NCI-H82 treated with DMSO at 0.1 percent for 48 hours (cell line): ENCODE results near the gene C19orf67.

Source experiments
- DNase-seq: peaks from one replicate; lab custom pipeline; 2025; ENCODE audit not compliant: unreplicated experiment; lab: John Stamatoyannopoulos, UW

The C19orf67 gene

DNA sequence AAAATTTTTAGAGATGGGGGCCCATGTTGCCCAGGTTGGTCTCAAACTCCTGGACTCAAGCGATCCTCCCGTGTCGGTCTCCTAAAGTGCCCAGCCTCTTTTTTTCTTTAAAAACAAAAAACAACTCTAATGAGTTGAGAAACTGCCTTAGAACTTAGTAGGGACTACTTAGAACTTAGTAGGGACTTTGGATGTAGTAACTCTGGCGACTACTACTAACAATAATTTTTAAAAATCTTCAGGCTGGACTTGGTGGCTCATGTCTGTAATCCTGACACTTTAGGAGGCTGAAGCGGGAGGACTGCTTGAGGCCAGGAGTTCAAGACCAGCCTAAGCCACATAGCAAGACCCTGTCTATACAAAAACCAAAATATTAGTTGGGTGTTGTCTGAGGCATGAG, 515 bp upstream of the C19orf67 start:
- DNase-seq = no peak

DNA sequence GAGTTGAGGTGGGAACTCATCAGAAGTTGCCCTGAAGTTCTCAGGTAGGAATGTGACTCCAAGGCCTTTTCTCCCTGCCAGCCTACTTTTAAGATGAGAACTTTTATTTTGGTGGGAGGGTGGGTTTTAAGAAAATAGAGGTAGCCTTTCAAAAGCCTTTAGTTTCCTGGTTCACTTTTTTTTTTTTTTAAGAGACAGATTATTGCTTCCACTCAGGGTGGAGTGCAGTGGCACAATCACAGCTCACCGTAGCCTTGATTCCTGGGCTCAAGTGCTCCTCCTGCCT, 3.0 kb downstream of the C19orf67 start:
- no peak for DNase-seq

DNA sequence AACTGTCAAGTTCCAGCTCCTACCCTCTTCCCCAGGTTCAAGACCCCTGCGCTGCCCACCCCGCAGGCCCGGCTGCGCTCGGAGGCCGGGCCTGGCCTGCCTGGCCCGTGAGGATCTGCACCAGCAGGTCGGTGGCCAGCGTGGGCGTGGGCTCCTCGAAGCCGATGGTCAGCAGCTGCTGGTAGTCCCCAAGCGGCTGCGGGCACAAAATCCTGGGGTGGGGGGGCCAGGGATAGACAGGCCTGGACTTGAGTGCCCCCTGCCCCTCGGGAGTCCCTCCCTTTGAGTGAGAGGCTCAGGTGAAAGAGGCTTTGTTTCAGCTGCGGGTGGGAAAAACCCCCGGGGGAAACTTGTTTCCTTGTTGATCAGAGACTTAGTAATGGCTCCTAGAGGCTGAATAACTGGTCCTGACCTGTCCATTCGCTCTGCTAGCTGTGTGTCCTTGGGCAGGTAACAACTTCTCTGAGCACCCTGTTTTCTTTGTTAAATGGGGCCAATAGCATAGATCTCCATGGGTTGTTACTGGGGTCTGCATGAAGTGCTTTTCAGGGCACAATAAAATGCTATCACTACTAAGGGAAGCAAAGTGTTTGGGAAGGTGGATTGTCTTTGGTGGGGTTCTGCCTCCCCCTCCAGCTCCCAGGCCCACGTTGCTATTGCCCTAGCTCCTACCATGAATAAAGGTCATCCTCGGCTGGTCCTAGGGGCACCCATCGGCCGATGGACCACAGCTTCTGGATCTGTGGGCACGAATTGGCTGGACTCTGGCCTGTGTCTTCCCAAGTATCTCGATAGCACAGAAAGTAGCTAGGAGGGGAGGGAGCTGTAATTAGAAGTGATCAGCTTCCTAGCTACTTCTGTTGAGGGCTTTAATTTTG, 3.5 kb downstream of the C19orf67 start:
- no peak for DNase-seq

DNA sequence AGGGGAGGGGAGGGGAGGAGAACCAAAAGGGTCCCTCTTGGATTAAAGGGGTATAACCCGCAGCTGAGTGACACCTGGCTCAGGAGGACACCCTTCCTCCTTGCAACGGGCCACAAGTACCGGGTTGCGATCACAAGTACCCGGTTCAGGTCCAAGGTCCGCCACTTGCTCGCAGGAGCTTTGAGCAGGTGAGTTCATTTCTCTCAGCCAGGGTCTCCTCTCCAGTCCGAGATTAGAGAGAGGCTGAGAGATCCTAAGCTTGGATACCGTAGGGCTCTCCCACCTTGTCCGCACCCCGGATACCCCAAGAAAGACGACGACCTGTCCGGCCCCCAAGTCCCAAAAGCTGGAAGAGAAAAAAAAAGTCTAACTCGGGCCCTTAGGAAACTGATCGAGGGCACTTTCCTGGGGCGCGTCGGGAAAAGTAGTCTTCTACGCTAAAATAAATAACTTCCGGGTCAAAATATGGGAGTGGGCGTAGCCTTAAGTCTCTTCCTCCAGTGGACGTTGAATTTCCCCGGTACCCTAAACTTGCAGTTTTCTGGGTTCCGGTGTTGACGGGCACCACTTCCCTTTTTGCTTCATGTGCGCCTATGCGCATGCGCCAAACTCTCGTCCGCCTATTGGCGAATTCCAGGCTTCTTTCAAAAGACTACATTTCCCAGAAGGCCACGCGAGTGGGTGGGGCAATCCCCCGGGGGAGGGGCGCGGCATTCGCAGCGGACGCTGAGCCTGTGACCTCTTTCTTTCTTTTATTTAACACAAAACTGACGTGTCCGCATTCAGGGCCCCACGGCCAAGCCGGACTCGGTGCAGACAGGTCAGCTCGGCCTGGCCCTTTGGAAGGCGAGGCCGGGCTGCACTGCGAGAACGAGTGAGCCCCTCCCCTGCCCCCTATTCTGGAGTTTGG, 4.4 kb downstream of the C19orf67 start:
- peak; percentile 99 for DNase-seq

DNA sequence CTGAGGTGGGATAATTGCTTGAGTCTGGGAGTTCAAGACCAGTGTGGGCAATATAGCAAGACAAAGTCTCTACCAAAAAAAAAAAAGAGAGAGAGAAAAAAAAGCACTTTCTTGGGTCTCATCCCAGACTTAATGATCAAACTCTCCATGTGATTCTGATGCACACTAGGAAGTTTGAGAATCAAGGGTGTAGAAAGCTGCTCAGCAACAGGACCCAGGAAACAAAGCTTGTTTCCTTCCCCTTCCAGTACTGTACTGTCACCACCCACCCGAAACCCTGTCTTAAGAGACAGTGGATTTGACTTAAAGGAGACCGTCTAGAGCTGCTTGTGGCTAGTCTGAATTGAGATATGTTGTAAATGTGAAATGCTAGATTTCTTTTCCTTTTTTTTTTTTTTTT, 7.2 kb downstream of the C19orf67 start:
- no peak for DNase-seq

DNA sequence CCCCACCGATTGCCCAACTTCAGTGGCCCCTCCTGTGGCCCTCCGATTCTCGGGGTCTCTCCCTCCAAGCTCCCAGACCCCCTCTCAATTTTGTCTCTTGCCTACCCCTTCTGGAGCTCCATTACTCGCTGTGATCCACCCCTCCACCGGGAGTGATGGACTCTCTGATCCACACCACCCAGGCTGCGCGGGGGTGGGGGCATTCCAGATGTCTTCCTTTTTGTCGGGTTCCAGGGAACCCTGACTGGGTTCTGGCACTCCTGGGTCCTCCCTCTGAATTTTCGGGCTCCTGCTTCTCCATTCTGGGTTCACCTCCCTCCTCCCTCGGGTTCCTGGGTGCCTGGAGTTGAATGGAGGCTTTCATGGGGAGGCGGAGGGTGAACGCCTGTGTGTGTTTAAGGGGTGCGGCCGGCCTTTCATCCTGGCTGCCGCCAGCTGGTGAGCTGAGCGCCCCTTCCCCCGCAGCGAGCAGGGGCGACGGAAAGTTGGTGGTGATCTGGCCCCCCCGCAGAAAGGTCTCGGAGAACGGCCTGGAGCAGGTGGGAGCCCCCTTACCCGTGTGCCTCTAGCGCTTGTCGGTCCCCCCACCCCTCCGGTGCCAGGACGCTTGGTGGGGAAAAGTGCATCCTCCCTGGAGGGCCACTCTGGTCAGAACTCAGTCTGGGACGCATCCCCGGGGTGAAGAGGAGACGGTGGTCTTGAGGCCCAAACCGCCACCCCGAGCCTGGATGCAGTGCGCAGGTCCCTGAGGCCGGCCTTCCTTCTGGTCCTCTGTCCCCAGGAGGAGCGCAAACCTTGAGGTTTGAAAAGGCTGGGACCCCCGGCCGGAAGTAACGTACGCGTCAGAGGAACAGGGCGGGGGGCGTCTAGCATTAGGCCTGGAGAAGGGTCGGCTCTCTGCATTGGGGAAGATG, 11.4 kb downstream of the C19orf67 start:
- no peak for DNase-seq

DNA sequence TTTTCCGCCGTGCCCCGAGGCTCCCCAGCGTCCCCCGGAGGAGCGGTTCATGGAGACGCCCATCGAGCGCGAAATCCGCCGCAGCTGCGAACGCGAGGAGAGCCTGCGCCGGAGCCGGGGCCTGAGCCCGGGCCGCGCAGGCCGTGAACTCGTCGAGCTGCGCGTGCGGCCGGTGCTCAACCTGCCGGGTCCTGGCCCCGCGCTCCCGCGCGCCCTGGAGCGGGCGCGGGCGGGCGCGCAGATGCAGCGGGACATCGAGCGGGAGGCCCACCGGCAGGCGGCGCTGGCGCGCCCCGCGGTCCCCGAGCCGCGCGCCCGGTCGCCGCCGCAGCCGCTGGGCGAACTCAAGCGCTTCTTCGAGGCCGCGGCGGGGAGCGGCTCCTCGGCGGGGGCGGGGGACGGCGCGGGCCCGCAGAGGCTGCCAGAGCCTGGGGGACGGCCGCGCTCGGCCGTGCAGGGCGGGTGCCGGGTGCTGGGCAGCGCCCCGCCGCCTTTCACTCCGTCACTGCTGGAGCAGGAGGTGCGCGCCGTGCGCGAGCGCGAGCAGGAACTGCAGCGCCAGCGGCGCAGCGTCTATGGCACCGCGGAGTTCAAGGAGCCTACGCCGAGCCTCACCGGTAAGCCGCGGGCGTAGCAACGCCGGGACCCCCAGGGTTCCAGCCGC, 12.2 kb downstream of the C19orf67 start:
- DNase-seq = no peak

DNA sequence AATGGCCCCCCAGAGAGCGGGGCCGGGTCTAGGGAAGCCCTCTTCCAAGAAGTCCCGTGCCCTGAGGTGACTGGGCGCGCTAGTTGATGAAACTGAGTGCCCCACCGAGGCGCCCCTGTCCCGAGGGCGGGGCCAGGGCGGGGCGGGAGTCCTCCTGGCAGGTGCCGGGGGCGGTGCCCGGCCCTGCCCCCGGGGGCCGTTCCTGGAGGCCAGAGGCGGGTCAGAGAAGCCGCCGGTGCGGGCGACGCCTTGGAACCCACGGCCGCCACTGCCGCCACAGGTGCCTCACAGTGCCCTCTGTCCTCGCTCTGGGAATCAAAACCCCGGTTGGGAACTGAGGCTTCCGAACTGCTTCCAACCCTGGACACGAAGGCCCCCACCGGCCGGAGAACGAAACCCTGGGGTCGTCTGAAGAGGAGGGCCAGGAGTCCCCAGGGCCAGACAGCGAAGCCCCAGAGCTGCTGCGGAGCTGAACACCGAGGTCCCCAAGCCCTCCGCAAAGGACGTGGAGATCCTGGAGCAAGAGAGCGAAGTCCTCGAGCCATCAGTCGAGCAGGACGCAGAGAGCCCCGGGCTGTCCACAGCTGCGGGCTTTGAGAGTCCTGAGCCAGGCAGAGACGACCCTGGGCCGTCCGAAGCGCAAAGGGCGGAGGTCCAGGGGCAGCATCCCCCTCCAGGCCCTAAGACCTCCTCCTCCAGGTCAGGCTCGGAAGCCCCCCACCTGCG, 12.9 kb downstream of the C19orf67 start, which contains the start of gene MISP3:
Gene MISP3, plus strand, starts transcription at position 252 of the 726 bp plus-strand sequence. CDS start 524 bp downstream, outside the sequence.
- DNase-seq = no peak

DNA sequence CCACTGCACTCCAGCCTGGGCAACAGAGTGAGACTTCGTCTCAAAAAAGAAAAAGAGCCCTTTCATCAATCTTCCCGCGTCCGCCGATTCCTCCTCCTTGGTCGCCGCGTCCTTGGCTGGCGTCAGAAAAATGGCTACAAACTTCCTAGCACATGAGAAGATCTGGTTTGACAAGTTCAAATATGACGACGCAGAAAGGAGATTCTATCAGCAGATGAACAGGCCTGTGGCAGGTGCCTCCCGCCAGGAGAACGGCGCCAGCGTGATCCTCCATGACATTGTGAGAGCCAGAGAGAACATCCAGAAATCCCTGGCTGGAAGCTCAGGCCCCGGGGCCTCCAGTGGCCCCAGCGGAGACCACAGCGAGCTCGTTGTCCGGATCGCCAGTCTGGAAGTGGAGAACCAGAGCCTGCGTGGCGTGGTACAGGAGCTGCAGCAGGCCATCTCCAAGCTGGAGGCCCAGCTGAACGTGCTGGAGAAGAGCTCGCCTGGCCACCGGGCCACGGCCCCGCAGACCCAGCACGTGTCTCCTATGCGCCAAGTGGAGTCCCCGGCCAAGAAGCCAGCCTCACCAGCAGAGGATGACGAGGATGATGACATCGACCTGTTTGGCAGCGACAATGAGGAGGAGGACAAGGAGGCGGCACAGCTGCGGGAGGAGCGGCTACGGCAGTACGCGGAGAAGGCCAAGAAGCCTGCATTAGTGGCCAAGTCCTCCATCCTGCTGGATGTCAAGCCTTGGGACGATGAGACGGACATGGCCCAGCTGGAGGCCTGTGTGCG, 15.1 kb downstream of the C19orf67 start:
- DNase-seq = no peak

DNA sequence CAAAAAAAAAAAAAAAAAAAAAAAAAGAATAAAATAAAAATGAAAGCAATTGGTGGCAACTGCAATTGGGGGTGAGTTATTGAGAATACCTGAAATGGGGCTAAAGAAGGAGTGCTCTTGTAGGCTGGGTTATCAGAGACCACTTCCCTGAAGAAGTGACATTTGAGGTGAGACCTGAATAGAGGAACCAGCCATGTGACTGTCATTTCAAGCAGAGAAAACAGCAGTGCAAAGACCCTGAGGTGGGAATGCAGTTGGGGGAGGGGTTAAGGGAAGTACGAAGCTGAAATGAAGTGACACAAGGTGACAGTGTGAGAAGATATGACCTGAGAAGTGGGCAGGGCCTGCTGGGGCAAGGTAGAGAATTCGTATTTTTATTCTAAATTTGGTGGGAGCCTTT, 19.4 kb downstream of the C19orf67 start:
- no peak for DNase-seq

DNA sequence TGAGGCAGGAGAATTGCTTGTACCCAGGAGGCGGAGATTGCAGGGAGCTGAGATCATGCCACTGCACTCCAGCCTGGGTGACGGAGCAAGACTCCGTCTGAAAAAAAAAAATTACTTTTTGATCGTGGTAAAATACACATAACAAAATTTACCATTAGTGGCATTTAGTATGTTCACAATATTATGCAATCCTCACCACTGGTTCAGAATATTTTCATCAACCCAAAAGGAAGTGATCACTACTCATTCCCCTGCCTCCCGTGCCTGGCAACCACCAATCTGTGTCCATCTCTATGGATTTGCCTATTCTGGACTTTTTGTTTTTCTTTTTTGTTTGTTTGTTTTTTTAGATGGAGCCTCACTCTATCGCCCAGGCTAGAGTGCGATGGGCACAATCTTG, 22.5 kb downstream of the C19orf67 start:
- DNase-seq = no peak

DNA sequence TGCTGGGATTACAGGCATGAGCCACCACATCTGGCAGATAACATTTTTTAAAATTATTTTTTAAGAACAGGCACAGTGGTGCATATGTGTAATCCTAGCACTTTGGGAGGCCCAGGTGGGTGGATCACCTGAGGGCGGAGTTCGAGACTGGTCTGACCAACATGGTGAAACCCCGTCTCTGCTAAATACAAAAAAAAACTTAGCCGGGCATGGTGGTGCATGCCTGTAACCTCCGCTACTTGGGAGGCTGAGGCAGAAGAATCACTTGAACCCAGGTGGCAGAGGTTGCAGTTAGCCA, 23.1 kb downstream of the C19orf67 start:
- DNase-seq = no peak

DNA sequence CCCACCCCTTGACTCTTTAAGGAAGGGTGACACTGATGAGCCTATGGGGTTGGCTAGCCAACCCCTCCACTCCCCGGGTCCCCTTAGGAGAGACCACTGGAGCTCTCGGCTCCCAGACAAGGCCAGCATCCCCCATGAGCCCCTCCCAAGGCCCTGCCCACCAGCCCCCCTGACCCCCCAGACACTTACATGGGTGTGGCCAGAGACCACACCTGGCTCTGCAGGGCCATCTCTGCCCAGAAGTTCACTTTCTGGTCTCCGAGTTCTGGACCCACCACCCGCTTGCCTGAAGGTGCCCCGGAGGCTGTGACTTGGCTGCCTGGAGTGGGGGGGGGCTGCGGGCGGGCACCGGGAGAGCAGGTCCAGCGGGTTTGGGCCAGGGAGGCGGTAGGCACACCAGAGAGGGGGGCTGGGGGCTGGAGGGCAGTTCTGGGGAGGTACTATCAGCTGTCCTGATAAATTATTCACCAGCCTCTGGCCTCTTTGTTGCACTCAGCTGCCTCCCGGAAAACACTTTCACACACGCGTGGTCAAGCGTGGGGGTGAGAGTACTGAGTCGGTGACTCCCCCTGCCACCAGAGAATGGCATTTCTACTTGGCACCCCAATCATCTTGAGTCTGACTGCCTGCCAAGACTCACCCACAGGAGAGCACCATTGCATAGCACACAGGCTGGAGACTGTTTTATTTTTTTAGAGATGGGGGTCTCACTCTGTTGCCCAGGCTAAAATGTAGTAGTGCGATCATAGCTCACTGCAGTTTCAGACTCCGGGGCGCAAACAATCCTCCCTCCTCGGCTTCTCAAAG, 23.6 kb downstream of the C19orf67 start, which contains the start of gene PALM3:
Gene PALM3, minus strand, starts transcription at position 326 of the 807 bp plus-strand sequence. Its CDS starts 96 bp downstream, at position 230.
- DNase-seq = no peak

DNA sequence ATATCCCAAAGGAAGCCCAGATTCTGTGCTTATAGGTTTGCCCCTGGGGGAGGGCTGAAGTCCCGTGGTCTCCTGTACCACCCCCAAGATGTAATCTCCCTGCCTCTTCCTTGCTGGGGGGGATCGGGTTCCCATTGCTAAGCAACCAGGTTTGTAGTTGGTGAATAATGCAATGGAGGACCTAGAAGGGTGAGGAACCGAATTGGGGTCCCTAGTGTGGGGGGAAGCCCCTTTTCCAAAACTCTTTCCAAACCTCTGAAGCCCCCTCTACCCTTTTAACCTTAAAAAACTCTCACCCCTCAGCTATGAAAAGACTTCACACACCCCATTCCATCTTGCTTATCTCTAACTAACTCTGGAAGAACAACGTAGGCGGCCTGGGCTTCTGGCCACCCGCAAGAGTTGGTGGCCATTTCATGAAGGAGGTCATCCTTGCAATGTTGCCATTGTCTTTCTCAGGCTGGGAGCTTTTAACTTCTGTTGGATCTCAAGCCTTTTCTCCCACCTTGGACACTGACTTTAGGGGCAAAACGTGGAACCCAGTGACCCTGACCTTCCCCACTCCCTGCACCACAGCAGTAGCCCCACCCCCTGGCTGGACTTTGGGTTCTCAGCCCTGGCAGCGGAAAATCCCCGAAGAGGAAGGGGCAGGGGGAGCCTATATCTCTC, 24.4 kb downstream of the C19orf67 start:
- DNase-seq = no peak

DNA sequence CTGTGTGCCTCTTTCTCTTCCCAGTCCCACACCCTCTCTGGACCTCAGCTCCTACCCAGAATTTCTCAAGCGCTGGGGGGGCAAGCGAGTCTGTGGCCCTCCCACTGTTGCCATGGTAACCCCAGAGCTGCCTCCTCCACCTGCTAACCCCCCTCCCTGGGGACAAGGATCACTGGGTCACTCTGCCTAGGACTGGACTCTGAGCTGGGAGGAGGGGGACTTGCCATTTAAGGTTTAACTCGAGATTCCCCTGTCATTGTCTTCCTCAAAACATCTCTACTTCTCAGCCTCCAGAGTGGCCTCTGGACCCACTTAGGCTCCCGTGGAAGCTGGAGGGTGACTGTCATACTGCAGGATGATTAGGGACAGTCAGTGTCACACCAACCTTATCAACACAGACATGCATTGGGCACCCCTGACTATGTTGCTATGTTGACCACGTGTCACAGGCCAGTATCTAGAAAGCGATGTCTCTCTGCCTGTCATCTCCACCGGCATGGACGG, 25.9 kb downstream of the C19orf67 start:
- DNase-seq = no peak

DNA sequence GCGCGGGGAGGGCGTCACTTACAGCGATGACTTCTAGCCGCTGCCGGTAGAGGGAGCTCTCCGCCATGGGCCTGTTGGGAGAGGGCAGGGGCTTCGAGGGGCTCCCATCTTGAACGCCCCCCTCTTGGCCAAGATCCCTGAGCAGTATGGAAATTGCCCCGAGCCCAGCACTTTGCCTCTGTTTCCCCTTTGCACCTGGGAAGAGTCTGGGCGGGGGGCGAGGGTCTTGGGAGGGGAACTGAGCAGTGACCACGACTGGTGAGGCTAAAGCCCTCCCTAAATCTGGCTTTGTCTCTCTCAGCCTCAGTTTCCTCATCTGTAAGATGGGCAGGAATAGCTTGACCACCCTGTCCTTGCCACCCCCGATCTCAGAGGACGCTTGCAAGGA, 26.5 kb downstream of the C19orf67 start:
- no peak for DNase-seq
